K562 (cell line): ENCODE measurements around the gene ZBTB43. TPM values are rescaled to one million over a fixed set of nuclear protein-coding genes. Genes with fewer than 3 reads are reported as not detected.
A peak's percentile ranks its signal among the peaks of the same experiment; 100 is the strongest.

Experiments used
- ARID2 ChIP-seq: fragments of 450-650 bp; IDR thresholded peaks from 2 replicates; pipeline ENCODE4 v1.6.1; 2017; ENCODE audit warnings: antibody characterized with exemption, mild to moderate bottlenecking
- CHD7 ChIP-seq: fragments of 200-600 bp; sonication (generic); IDR thresholded peaks from one replicate; pipeline ENCODE4 v1.6.1; 2012; ENCODE audit warnings: mild to moderate bottlenecking, low read depth, low read length, inconsistent platforms
- ELK3 ChIP-seq: fragments of 450-650 bp; formaldehyde crosslinking; IDR thresholded peaks from 2 replicates; pipeline ENCODE4 v1.4.0; 2020; ENCODE audit warnings: mild to moderate bottlenecking
- HNRNPH1 ChIP-seq: fragments of 200-400 bp; formaldehyde crosslinking; optimal IDR thresholded peaks from 2 replicates; pipeline ENCODE3; 2017; ENCODE audit warnings: low read depth, mild to moderate bottlenecking, low read length, moderate library complexity
- MAFK ChIP-seq: IDR thresholded peaks from 2 replicates; pipeline ENCODE4 v1.6.1; 2011; ENCODE audit warnings: low read length, improper control_type of control experiment
- PPARD ChIP-seq: fragments of 250-450 bp; sonication (Bioruptor Pico); IDR thresholded peaks from 2 replicates; pipeline ENCODE4 v1.8.0; 2022; ENCODE audit warnings: inconsistent platforms, mild to moderate bottlenecking, moderate library complexity
- TCF15 ChIP-seq: fragments of 250-450 bp; sonication (Bioruptor Pico); IDR thresholded peaks from 2 replicates; pipeline ENCODE4 v1.8.0; 2022; ENCODE audit warnings: moderate library complexity, mild to moderate bottlenecking, inconsistent platforms
- ZNF316 ChIP-seq: fragments of 450-650 bp; IDR thresholded peaks from 2 replicates; pipeline ENCODE4 v1.6.1; 2016
- ZNF699 ChIP-seq: fragments of 250-450 bp; sonication (Bioruptor Pico); IDR thresholded peaks from 2 replicates; pipeline ENCODE4 v1.8.0; 2021; ENCODE audit warnings: mild to moderate bottlenecking, moderate library complexity; ENCODE audit not compliant: insufficient replicate concordance
- polyA plus RNA-seq, 8 experiments: library from polyadenylated mRNA; depleted of rRNA in 4 of 8; stranded (reverse) in 5 of 8; unstranded in 3 of 8; fragments of >200 nt; fragmentation: Nextera tagmentation in 2 of 8; fragmentation: Illumina TruSeq in 1 of 8; extraction: Ambion mirVana in 2 of 8; extraction: Trizol in 1 of 8; gene quantifications; 2 replicates each; pipeline versions ENCODE4 v1.2.1 to v1.2.3, GENCODE V29; 2011 to 2014; ENCODE audit warnings: inconsistent platforms in 1 of 8, missing spikeins in 1 of 8
- total RNA-seq, 7 experiments: library from RNA; depleted of rRNA in 6 of 7; stranded (reverse); fragments of >200 nt in 6 of 7; fragmentation: Illumina TruSeq in 2 of 7; extraction: Trizol in 2 of 7; gene quantifications; 2 replicates each; pipeline versions ENCODE4 v1.2.1 to v1.2.3, GENCODE V29; 2011 to 2021; ENCODE audit warnings: low replicate concordance in 1 of 7
- TF ChIP-seq, protein P1 (sequence below): sonication (generic); formaldehyde crosslinking; IDR thresholded peaks from 2 replicates; pipeline ENCODE4 v1.8.1; 2023; ENCODE audit warnings: mild to moderate bottlenecking, missing genetic modification reagents

The ZBTB43 gene
- total and polyA plus RNA-seq, 9 of the 15 experiments (the other 6 are each of a cell fraction or from before 2014, with no cell fraction given), result 3.9 to 17.2 (median 9.1) TPM

DNA sequence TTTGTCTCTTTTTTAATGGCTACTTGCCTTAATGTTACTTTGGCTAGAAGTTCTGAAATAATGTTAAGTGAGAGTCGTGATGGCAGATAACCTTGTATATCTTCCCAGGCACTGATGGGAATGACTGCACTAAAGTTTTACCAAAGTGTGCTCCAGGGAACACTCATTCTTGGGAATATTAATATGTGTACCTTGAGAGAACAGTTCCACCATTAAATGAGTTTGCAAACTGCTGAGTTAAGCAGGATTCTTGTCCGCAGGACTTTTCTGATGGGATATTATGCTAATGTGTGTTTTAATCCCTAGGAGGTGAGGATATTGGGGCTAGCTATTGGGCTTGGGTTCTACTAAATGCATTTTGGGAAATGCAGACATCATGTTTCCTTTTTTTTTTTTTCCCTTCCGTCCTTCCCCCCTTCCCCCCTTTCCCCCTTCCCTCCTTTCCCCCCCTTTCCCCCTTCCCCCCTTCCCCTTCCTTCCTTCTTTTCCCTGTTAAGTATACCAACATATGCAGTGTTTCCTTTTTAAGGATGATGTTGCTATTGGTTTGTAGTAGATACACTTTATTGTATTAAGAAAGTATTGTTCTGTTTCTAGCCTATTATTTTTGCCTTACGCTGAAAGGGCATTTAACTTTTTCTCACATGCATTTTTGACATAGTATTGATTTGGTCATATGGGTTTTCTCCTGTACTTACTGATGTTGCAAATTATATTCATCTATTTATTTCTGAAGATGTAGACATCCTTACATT, 71.1 kb downstream of the ZBTB43 start (continued):
- TF ChIP-seq MAFK (peak; percentile 51; the same call in 1 of the 2 replicates), ZNF699 (no peak), ARID2 (no peak), HNRNPH1 (no peak), ZNF316 (peak; percentile 77), TCF15 (CRISPR knock-in tag) (no peak), CHD7 (no peak), PPARD (CRISPR knock-in tag) (no peak), ELK3 (CRISPR knock-in tag) (no peak)
- TF ChIP-seq, protein P1, sequence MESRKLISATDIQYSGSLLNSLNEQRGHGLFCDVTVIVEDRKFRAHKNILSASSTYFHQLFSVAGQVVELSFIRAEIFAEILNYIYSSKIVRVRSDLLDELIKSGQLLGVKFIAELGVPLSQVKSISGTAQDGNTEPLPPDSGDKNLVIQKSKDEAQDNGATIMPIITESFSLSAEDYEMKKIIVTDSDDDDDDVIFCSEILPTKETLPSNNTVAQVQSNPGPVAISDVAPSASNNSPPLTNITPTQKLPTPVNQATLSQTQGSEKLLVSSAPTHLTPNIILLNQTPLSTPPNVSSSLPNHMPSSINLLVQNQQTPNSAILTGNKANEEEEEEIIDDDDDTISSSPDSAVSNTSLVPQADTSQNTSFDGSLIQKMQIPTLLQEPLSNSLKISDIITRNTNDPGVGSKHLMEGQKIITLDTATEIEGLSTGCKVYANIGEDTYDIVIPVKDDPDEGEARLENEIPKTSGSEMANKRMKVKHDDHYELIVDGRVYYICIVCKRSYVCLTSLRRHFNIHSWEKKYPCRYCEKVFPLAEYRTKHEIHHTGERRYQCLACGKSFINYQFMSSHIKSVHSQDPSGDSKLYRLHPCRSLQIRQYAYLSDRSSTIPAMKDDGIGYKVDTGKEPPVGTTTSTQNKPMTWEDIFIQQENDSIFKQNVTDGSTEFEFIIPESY (CRISPR knock-in tag), result no peak
